Measurements from ENCODE around the gene DAAM2. TPM values are rescaled to one million over a fixed set of nuclear protein-coding genes. Genes with fewer than 3 reads are reported as not detected.

Gene DAAM2
- total and polyA plus RNA-seq, 2 of the 8 experiments (the other 6 are each of a cell fraction or from before 2014, with no cell fraction given): 1.5 to 2.9 TPM

DNA sequence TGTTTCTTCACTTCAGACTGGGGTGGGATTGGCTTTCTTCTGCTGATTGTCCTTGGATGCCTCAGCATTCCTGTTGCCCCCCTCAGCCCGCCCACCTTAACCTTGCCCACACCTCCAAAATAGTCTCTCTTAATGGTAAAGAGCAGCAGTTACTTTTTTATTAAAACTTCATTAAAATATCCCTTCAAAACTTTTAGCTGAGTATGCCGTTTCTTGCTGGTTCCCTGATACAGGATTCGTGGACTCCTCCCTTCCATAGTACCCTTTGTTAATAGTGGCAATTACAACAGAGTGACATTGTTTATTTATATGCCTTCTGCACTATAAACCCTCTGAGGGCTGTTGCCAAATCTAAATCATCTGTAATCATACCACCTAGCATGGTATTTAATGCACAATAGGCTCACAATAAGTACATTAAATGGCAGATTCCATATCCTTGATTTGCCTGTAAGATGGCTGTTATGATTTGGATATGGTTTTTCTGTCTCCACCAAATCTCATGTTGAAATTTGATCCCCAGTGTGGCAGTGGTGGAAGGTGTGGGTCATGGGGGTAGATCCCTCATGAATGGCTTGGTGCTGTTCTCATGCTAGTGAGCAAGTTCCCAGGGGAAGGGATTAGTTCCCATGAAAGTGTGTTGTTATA is 145.6 kb downstream of the DAAM2 start (continued):
- no peak for TF ChIP-seq GABPA (IDR thresholded peaks at IDR 0.05; ENCODE audit: borderline replicate concordance, insufficient read depth, low read length)
- TF ChIP-seq SRF (IDR thresholded peaks at IDR 0.05; ENCODE audit: low read depth, low read length): no peak
- TF ChIP-seq TCF12 (IDR thresholded peaks at IDR 0.05; ENCODE audit: low read depth, low read length): no peak
- TF ChIP-seq CBX5 (IDR thresholded peaks at IDR 0.05; ENCODE audit: low read depth, low read length): no peak
- no peak for TF ChIP-seq RFX5 (IDR thresholded peaks at IDR 0.05; ENCODE audit: borderline replicate concordance, low read depth, low read length)
- no peak for TF ChIP-seq KDM1A (IDR thresholded peaks at IDR 0.05; ENCODE audit: borderline replicate concordance, low read length)
- TF ChIP-seq NRF1 (IDR thresholded peaks at IDR 0.05; ENCODE audit: low read depth, low read length): no peak
- no peak for TF ChIP-seq TEAD4 (IDR thresholded peaks at IDR 0.05; ENCODE audit: low read depth, low read length)
